Stimulated activated CD8-positive, alpha-beta memory T cell treated with anti-CD3 and anti-CD28 coated beads, Interleukin-7, amount 100 ng/mL, for 48 hours (primary cell): Measurements from ENCODE around the gene TNFSF4.
"Not testable (repeated sequence)": the region's sequence is repeated elsewhere in the genome, so short reads cannot be mapped to it uniquely, and the experiment has no call there.

Source experiments
- DNase-seq, 2 donors: peaks; one replicate each; pipeline ENCODE4 v3.0.0-alpha.2; 2020; ENCODE audit warnings: low read depth in 1 of 2; ENCODE audit errors: extremely low read depth in 1 of 2

Gene TNFSF4

GRCh38 chr1:173164178-173164577, 43.0 kb downstream of the TNFSF4 start:
- DNase-seq = no peak

- DNase-seq = no peak
Measured at GRCh38 chr1:173163222-173163621, 43.9 kb downstream of the TNFSF4 start.

GRCh38 chr1:173162601-173163000, 44.5 kb downstream of the TNFSF4 start:
- no peak for DNase-seq

GRCh38 chr1:173161510-173162221, 45.5 kb downstream of the TNFSF4 start:
- no peak for DNase-seq

GRCh38 chr1:173153964-173154363, 53.2 kb downstream of the TNFSF4 start:
- not testable (repeated sequence) for DNase-seq

GRCh38 chr1:173153503-173153902, 53.6 kb downstream of the TNFSF4 start:
- no peak for DNase-seq

GRCh38 chr1:173152598-173152997, 54.5 kb downstream of the TNFSF4 start:
- no peak for DNase-seq

- DNase-seq = no peak
Measured at GRCh38 chr1:173150795-173151194, 56.3 kb downstream of the TNFSF4 start.

GRCh38 chr1:173149887-173150286, 57.2 kb downstream of the TNFSF4 start:
- DNase-seq = peak in 1 of 2 donors; percentile 16

GRCh38 chr1:173148971-173149370, 58.2 kb downstream of the TNFSF4 start:
- DNase-seq = no peak

- DNase-seq = no peak
Measured at GRCh38 chr1:173148545-173148944, 58.6 kb downstream of the TNFSF4 start.

- DNase-seq = no peak
Measured at GRCh38 chr1:173140733-173141132, 66.4 kb downstream of the TNFSF4 start.

- no peak for DNase-seq
Measured at GRCh38 chr1:173139706-173140105, 67.4 kb downstream of the TNFSF4 start.

GRCh38 chr1:173137107-173137706, 69.9 kb downstream of the TNFSF4 start:
- DNase-seq = no peak

- DNase-seq = no peak
Measured at GRCh38 chr1:173134800-173135199, 72.3 kb downstream of the TNFSF4 start.

- DNase-seq = no peak
Measured at GRCh38 chr1:173134029-173134428, 73.1 kb downstream of the TNFSF4 start.
